OCI-LY3 (cell line): Measurements from ENCODE around the gene ARSI.

Experiments used
- H2AFZ ChIP-seq: fragments of 200-600, 300-600 bp; shearing (Covaris generic); 2 replicates; pipeline ENCODE4 v1.6.0; 2014; ENCODE audit warnings: antibody characterized with exemption, low read depth, low read length
- H3K27ac ChIP-seq: fragments of 200-600, 300-600 bp; sonication (generic); 2 replicates; pipeline ENCODE4 v1.5.1; 2014; ENCODE audit warnings: mild to moderate bottlenecking, low read length, moderate library complexity, mixed read lengths
- H3K27me3 ChIP-seq: fragments of 200-600, 300-600 bp; sonication (generic); 2 replicates; pipeline ENCODE4 v1.6.1; 2014; ENCODE audit warnings: low read depth, low read length, mixed read lengths
- H3K36me3 ChIP-seq: fragments of 200-600, 300-600 bp; sonication (generic); replicated peaks from 2 replicates; pipeline ENCODE3; 2014; ENCODE audit warnings: low read depth, low read length, mixed read lengths
- H3K4me1 ChIP-seq: fragments of 300-600, 200-600 bp; sonication (generic); 2 replicates; pipeline ENCODE4 v1.6.1; 2014; ENCODE audit warnings: low read length, mixed read lengths
- H3K4me2 ChIP-seq: fragments of 200-600, 300-600 bp; sonication (generic); 2 replicates; pipeline ENCODE4 v1.6.1; 2014; ENCODE audit warnings: low read length, mixed read lengths
- H3K4me3 ChIP-seq: fragments of 300-600, 200-600 bp; sonication (generic); 2 replicates; pipeline ENCODE4 v1.5.1; 2014; ENCODE audit warnings: antibody characterized with exemption, mild to moderate bottlenecking, low read length, moderate library complexity
- H3K79me2 ChIP-seq: fragments of 300-600, 200-600 bp; shearing (Covaris generic); 2 replicates; pipeline ENCODE4 v1.6.1; 2014; ENCODE audit warnings: mild to moderate bottlenecking, low read length, mixed read lengths
- H3K9ac ChIP-seq: fragments of 300-600, 200-600 bp; shearing (Covaris generic); 2 replicates; pipeline ENCODE4 v1.6.0; 2014; ENCODE audit warnings: mild to moderate bottlenecking, low read length, moderate library complexity
- H3K9me3 ChIP-seq: fragments of 200-600, 300-600 bp; shearing (Covaris generic); 2 replicates; pipeline ENCODE4 v1.6.1; 2014; ENCODE audit warnings: low read length, mixed read lengths; ENCODE audit not compliant: insufficient read depth
- H4K20me1 ChIP-seq: fragments of 200-600, 300-600 bp; sonication (generic); 2 replicates; pipeline ENCODE4 v1.6.1; 2016; ENCODE audit warnings: low read length, mixed read lengths; ENCODE audit not compliant: insufficient read depth
- EZH2phosphoT487 ChIP-seq: fragments of 200-600 bp; shearing (Covaris generic); IDR thresholded peaks from 2 replicates; pipeline ENCODE4 v1.6.1; 2018; ENCODE audit warnings: antibody characterized with exemption, mixed run types, low read depth
- TF ChIP-seq, protein P1 (sequence below): fragments of 200-600, 300-600 bp; sonication (generic); IDR thresholded peaks from 2 replicates; pipeline ENCODE4 v1.5.1; 2014; ENCODE audit warnings: antibody characterized with exemption, low read length, low read depth

ARSI gene

DNA sequence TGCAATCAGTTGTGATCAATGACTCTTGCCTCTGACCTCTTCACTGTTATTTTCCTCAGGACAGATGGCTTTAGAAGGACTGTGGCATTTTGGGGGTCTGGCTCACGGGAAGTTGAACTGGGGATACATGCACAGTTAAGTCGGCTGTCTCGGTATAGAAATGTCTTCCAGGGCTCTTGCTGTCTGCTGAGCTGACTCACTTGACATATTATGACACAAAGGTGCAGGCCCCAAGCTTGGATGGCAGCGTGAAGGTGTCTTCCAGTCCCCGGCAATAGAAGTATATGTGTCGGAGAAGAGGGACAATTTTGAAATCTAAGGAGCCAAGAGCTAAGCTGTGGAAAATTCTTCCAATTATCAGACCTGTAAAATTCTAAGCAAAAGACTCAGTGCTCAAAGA, 9.8 kb upstream of the ARSI start:
- Histone ChIP-seq H3K4me2 (no peak overlapping the region), H2AFZ (no peak overlapping the region), H3K27me3 (peaks cover 5% of the 10 kb centered on the region; the same call in 1 of the 2 replicates), H3K9me3 (no peaks in the 10 kb centered on the region), H3K79me2 (no peaks in the 10 kb centered on the region), H3K4me3 (no peak overlapping the region), H3K4me1 (no peaks in the 10 kb centered on the region), H3K36me3 (no peaks in the 10 kb centered on the region), H4K20me1 (no peaks in the 10 kb centered on the region), H3K9ac (no peak overlapping the region), H3K27ac (no peak overlapping the region)
- no peak for TF ChIP-seq EZH2phosphoT487
- TF ChIP-seq, protein P1, sequence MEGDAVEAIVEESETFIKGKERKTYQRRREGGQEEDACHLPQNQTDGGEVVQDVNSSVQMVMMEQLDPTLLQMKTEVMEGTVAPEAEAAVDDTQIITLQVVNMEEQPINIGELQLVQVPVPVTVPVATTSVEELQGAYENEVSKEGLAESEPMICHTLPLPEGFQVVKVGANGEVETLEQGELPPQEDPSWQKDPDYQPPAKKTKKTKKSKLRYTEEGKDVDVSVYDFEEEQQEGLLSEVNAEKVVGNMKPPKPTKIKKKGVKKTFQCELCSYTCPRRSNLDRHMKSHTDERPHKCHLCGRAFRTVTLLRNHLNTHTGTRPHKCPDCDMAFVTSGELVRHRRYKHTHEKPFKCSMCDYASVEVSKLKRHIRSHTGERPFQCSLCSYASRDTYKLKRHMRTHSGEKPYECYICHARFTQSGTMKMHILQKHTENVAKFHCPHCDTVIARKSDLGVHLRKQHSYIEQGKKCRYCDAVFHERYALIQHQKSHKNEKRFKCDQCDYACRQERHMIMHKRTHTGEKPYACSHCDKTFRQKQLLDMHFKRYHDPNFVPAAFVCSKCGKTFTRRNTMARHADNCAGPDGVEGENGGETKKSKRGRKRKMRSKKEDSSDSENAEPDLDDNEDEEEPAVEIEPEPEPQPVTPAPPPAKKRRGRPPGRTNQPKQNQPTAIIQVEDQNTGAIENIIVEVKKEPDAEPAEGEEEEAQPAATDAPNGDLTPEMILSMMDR: no peak

DNA sequence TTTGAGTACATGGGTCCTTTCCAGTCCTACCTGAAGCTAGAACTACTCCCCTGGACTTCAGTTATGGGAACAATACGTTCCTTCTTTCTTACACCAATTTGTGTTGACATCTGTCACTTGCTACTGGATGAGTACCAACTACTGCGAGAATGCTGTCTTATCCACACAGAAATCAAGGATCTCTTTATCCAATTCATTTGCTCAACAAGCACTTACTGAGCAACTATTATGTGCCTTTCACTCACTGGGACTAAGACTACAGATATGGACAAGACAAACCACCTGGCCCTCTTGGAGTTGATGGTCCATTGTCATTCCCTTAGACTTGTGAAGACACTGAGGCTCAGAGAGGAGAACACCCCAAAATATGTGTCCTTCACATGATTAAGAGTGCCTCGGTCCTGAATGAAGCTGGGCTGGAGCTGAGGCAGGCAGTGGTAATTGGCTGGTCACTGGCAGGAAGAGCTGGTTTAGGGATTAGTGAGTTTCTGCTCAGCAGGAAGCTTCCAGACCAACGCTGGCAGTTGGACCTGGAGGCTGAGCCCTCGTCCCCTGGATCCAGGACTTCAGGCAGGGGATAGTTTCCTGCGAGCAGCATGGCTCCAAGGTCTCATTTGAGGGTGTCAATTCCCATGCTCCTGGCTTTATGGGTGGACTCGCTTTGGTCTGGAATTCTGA, 8.4 kb upstream of the ARSI start:
- H3K79me2 ChIP-seq: no peaks in the 10 kb centered on the region
- H4K20me1 ChIP-seq: no peaks in the 10 kb centered on the region
- no peaks in the 10 kb centered on the region for H3K36me3 ChIP-seq
- peaks cover 5% of the 10 kb centered on the region; the same call in 1 of the 2 replicates for H3K27me3 ChIP-seq
- H3K4me1 ChIP-seq: no peaks in the 10 kb centered on the region
- no peak overlapping the region for H3K27ac ChIP-seq
- H2AFZ ChIP-seq: no peak overlapping the region
- H3K9me3 ChIP-seq: no peaks in the 10 kb centered on the region
- TF ChIP-seq, protein P1: no peak
- TF ChIP-seq EZH2phosphoT487: no peak
- H3K4me2 ChIP-seq: no peak overlapping the region
- H3K9ac ChIP-seq: no peak overlapping the region
- H3K4me3 ChIP-seq: no peak overlapping the region

DNA sequence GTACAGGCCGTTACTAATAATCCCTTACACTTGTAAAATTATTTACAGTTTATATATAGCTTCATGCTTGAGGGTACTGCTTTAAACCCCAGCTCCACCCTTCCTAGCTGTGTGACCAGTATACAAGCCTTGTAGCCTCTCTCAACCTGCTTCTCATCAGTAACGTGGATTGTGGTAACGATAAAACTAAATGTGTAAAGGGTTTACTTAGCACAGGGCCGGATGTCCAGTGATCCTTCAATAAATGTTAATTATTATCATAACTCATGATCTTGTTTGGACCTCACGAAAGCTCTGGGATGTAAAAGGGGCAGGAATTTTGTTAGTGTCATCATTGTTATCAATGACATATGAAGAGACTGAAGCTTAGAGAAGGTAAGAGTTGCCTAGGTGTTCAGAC, 7.5 kb upstream of the ARSI start:
- Histone ChIP-seq H3K27me3 (peaks cover 5% of the 10 kb centered on the region; the same call in 1 of the 2 replicates), H2AFZ (no peak overlapping the region), H3K4me1 (no peaks in the 10 kb centered on the region), H4K20me1 (no peaks in the 10 kb centered on the region), H3K36me3 (no peaks in the 10 kb centered on the region), H3K27ac (no peak overlapping the region), H3K4me3 (no peak overlapping the region), H3K79me2 (no peaks in the 10 kb centered on the region), H3K4me2 (no peak overlapping the region), H3K9me3 (no peaks in the 10 kb centered on the region), H3K9ac (no peak overlapping the region)
- TF ChIP-seq, protein P1: no peak
- no peak for TF ChIP-seq EZH2phosphoT487

DNA sequence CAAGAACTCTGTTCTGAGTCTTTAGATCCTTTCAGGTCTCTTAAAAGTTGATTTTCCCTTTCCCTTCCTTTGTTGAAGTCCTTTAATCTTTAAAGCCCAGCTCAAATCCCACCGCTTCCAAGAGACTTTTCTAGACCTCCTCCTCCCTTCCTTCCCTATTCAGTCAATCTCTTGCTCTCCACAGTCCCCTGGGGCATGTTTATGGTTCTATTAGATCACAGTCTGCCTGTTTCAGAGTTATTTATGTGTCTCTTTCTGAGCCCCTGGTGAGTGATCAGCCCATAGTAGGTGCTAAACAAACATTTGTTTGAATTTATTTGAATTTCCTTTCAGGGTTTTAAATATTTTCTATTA, 7.2 kb upstream of the ARSI start:
- no peak overlapping the region for H3K9ac ChIP-seq
- no peak overlapping the region for H3K4me3 ChIP-seq
- no peak overlapping the region for H2AFZ ChIP-seq
- H3K4me1 ChIP-seq: no peaks in the 10 kb centered on the region
- H3K79me2 ChIP-seq: no peaks in the 10 kb centered on the region
- no peaks in the 10 kb centered on the region for H3K9me3 ChIP-seq
- H3K36me3 ChIP-seq: no peaks in the 10 kb centered on the region
- H3K4me2 ChIP-seq: no peak overlapping the region
- no peaks in the 10 kb centered on the region for H4K20me1 ChIP-seq
- TF ChIP-seq EZH2phosphoT487: no peak
- TF ChIP-seq, protein P1: no peak
- peaks cover 5% of the 10 kb centered on the region; the same call in 1 of the 2 replicates for H3K27me3 ChIP-seq
- no peak overlapping the region for H3K27ac ChIP-seq
